ENCODE data around the gene HAPLN2. TPM values are rescaled to one million over a fixed set of nuclear protein-coding genes. Genes with fewer than 3 reads are reported as not detected.
"Not testable (repeated sequence)": the region's sequence is repeated elsewhere in the genome, so short reads cannot be mapped to it uniquely, and the experiment has no call there.

HAPLN2 gene
- total RNA-seq = not detected

DNA sequence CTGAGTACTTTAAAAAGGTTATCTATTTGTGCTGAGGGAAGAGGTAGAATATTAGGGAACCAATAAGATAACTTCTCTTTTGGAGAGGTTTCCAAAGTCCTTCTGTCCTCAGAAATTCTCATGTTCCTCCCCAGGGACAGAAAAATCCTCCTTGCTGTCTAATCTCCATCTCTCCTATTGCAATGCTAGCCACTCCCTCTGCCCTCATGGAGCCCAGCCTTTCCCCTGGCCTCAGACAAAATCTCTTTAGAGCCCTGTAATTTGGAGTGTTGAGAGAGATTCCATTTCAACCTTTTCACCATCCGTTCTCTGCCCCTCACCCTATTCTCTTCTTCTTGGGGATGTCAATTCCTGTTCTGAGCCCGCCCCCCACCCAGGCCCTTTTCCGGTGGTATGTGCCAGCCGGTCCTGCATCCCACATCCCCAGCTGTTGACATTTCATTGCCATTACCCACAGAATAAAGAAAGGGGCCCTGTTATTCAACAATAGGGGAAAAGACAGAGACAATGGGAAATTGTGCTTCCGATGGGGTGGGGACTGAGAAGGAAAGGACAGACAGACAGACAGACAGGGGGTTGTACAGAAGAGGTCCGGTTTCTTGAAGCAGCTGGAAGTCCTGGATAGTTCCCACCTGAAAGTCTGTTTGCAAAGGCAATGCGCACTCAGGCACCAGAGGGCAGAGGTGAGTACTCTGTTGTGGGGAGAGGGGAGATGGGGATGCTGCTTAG lies at the start of gene HAPLN2:
HAPLN2 (plus strand) TSS at position 563 of the 729 bp plus-strand sequence. CDS start 4,076 bp downstream, outside the sequence.
- peak; percentile 34 for DNase-seq

DNA sequence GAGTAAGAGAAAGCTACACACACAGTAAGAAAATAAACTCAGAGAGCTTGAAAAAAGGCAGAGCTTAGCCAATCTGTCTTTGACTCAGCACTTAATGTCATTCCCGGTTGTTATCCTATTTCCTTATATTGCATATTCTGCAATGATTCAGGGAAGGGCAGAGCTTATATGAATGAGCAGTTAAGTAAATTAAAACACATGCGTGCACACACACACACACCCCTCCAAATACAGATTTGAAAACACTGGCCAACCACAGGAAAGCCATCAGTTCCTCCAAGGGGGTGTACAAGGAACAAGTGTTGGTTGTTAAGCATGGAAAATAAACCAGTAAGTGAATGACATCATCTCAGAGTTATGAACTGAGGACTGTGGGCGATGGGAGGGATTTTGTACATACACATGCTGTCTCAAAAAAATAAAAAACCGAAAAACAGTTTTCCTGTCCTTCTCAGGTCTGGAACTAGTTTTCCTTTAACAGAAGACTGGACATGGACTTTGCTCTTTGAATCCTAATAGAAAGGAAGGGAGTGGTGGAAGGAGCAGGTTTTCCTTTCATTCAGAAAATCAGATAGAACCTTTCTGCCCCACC lies 47.9 kb upstream of the HAPLN2 start:
- DNase-seq = no peak

DNA sequence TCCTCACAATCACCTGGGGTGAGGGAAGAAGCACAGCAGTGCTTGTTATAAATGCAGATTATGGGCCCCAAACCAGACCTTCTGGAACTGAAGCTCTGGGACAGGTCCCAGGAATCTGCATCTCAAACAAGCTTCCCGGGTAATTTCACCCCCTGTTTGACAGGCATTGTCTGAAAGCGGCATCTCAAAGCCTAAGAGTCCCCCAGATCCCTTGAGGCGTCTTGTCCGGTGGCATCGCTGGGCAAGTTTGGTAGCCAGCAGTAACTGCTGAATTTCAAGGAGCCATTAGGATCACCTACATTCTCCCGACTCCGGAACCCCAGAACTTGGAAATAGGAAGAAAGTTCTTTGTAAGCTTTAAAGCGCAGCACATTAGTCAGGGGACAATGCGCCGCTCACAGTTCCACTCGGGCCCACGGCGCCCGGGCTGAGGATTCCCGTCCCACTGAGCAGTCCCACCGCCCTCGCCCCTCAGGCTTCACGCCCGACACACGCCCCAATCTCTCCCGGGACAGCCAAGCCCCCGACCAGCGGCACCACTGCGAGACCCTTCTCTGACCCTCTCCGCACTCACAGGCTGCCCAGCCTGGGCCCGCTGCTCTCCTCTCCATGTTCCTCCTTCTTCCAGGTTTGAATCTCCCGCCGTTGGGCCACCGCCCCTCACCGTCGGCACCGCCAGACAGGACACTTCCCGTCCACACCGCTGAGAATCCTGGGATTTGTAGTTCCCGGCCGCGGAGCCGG lies 47.1 kb upstream of the HAPLN2 start, which contains the start of gene IQGAP3:
IQGAP3 (minus strand) TSS at position 647 of the 744 bp plus-strand sequence; CDS start at position 611, 36 bp downstream.
- DNase-seq = peak; percentile 72

DNA sequence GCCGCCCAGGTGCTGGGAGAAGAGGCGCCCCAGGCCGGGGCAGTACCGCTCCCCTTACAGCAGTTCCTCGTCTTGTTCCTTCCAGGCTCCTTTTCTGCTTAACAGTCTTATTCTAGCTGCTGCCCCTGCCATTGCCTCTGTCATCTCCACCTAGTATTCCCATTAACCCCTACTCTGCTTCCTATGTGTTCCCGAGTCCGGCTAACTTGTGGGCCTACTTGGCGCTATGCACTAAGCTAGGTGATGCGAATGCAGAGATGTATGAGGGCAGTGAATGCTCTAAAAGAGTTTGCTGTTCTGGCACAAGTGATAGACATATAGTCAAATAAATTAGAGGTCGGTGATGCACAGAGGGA lies 46.6 kb upstream of the HAPLN2 start:
- no peak for DNase-seq

DNA sequence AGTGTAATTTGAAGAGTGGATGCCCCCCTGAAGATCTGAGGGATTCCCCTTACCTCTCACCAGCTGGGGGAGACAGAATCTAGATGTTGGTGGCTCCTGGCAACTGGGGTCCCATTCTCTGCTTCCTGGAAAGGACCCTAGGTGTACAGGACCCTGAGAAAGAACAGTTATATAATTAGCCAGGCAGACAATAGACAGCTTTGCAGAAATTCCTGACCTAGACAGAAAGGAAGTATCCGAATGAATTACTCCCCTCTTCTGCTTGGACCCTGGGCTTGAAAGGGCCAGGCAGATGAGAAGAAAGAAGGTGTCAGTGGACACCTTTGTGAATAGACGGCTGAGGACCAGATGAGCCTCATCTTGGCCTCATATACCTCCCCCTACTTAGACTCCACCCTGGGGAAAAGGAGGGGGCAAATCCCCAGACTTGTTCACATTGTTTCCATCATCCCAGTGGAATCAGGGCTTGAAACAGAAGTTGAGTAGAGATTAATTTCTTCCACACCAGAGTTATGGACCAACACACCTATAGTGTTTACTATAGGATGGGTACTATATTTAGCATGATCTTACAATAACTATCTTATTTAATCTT lies 45.1 kb upstream of the HAPLN2 start:
- no peak for DNase-seq

DNA sequence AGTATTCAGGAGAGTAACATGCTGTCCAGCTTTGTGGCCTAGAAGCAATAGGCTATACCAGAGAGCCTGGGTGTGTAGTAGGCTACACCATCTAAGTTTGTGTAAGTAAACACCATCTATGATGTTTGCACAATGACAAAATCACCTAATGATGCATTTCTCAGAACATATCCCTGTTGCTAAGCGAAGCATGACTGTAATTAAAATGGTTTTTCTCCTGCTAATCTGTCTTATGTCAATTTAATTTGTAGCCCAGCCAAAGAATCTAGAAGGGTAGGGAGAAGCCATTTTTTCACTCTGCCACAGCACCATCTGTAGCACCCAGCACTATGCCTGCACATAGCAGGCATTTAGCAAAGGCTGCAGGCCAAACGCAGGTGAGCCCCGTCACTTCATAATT lies 41.7 kb upstream of the HAPLN2 start:
- no peak for DNase-seq

DNA sequence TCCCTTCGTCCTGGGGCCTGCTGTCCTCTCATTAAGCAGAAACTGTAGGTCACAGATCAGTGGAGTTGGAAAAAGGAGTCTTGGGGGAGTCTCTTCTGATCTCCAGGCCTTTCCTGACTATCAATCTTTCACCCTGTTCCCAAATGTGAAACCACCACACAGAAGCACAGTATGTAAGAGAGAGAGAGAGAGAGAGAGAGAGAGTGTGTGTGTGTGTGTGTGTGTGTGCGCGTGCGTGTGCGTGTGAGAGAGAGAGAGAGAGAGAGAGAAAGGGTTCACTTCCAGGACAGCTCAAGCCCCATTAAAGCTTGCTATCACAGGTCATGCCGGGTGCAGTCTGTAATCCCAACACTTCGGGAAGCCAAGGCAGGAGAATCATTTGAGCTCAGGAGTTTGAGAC lies 41.2 kb upstream of the HAPLN2 start:
- DNase-seq = no peak

DNA sequence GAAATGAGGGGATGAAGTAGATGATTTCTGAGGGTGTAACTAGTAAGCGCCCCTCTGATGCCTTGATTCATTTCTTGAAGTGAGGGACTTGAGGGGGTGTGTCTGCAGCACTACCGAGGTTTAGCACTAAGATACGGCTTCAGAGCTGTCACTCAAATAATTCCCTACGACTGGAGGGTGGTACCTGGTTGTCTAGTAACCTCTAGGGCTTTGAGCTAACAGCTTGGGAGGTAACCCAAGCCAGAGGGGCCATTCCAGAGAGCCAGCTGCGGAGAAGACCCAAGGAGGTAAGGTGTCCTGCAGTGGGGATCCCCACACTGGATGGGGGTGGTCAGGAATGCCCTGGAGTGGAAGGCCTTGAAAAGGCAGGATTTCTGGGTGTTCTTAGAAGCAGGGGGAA lies 39.7 kb upstream of the HAPLN2 start, which contains the start of gene TTC24:
TTC24 (plus strand) TSS at position 252 of the 400 bp plus-strand sequence. CDS start 1,642 bp downstream, outside the sequence.
- no peak for DNase-seq

DNA sequence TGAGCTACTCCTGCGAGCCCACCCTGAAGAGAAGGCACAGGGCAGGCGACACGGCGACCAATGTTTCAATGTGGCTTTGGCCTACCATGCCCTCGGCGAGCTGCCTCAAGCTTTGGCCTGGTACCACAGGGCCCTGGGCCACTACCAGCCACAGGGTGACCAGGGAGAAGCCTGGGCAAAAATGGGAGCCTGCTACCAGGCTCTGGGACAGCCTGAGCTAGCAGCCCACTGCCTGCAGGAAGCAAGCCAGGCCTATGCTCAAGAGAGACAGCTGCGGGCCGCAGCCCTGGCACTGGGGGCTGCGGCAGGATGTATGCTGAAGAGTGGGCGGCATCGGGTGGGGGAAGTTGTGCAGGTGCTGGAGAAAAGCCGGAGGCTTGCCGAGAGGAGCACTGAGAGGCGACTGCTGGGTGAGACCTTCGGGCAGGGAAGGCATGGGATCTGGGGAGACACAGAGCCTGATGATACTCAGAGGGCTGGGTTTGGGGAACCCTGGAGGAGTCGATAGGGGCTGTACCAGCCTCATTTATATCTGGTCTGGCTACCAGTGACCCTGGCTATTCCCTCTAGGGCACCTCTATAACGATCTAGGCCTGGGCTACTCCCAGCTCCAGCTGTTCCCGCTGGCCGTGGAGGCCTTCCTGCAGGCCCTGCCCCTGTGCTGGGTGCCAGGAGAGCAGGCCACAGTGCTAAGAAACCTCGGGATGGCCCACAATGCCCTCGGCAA lies 37.4 kb upstream of the HAPLN2 start:
- no peak for DNase-seq

DNA sequence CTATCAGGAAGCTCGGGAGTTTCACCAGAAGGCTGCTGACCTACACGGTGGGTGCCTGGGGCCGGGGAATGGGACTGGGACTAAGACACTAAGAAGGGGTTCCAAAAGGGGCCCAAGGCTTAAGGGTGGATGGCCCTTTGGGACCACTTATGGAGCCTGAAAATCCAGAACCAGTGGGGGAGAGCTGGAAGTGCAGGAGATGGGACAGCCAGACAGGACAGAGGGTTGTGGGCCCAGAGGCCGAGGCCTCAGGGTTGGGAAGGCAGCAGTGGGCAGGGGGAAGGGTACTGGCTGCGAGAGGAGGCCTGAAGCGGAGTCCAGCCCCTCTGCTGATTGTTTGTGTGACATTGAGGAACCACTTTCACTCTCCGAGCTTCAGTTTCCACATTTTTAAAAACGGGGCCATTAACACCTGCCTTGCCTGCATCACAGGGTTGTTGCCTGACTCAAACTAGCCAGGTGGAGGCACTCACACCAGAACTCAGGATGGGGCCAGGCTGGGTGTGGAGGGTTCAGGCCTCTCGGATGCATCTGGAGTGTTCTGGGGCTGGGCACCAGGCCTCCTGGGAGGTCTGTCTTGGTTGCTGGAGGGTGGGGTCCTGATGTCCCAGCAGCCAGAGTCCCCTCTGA lies 36.7 kb upstream of the HAPLN2 start:
- DNase-seq = no peak

DNA sequence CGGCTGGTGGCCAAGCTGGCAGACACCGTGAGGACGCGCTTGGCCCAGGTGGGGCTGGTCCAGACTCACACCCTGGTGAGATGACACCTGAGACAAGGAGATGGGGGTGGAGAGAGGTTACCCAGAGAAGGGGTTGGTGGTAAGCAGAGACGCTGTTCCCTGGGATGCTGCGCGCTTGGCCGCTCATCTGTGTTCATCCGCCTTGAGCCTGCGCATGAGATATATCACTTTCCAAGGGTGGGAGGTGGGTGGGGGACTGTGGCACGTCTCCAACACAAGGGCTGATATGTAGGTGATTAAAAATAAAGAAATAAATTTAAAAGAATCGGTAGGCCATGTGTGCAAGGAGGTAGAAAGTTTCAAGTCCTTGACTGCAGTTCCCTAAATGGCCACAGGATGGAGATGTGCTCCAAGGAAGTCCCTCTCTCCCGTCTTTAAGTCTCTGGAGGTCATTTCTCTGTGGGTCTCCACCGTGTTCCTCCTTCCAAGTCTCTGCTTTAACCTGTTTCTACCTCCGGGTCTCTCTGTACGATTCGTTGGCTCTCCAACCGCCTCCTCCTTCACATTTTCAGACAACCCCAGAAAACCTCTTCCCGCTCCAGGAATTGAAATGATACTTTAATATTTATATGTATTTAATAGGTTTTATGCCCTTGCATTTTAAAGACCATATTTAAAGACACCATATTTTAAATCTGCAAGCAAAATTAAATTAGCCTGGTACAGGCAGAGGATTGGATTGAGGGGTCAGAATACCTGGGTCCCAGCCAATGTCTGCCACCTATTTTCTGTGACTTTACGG lies 35.2 kb upstream of the HAPLN2 start:
- DNase-seq = peak; percentile 25

DNA sequence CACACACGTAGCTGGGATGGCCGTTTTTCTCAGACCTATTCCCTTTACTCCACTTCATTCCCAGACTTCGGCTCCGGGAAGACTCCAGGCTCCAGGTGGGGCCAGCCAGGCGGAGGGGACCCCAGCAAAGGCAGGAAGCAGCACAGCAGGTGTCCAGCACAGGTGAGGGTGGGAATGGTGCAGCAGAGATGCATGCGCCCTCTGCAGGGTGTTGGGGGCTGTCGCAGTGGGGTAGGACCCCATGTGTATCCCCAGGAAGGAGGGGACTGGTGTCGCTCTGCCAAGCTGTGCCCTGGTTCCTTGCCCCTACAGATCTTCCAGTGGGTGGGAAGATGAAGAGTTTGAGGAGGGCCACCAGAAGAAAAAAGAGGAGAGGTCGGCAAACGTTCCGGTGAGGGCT lies 34.4 kb upstream of the HAPLN2 start:
- no peak for DNase-seq

DNA sequence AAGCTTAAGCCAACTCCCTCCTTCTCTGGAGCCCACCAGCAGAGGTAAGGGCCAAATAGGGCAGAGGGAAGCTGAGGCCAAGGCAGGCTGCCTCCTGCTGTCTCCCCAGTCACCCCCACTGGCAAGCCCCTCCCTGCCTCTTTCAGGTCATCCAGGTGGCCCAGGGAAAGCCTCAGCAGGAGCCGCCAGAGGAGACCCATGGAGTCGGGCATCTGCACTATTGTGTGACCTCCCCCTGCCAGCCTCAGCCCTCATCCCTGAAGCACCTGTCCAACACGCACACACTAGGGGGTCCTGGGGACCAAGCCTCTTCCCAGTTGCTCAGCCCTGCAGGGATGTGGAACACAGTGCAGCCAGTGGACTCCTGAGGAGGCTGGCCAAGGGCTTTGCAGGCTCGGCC lies 32.9 kb upstream of the HAPLN2 start:
- DNase-seq = no peak

DNA sequence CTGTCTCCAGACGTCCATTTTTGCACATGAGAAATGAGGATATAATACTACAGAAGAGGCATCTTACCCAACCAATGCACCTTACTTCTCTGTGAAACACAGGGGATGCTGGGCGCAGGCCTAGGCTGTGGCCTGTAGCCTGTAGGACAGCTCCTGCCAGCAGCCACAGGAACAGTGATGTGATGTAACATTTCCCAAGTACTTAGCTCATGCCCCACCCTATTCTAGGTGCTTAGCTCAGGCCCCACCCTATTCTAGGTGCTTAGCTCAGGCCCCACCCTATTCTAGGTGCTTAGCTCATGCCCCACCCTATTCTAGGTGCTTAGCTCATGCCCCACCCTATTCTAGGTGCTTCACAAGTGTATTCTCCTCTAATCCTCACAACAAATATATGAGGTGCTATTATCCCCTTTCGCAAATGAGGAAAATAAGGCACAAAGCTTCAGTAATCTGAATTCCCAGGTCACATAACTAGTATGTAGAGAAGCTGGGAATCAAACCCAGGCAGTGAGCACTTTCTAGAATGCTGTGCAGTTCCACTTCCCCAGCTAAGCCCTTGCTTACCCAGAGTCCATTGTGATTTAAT lies 32.2 kb upstream of the HAPLN2 start:
- no peak for DNase-seq

DNA sequence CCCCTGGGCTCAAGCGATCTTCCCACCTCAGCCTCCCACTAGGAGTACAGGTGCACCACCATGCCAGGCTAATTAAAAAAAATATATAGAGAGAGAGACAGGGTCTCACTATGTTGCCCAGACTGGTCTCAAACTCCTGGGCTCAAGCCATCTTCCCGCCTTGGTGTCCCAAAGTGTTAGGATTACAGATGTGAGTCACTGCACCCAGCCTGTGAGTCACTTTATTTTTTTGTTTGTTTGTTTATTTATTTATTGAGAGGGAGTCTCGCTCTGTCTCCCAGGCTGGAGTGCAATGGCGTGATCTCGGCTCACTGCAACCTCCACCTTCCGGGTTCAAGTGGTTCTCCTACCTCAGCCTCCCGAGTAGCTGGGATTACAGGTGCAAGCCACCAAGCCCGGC lies 31.3 kb upstream of the HAPLN2 start:
- not testable (repeated sequence) for DNase-seq

DNA sequence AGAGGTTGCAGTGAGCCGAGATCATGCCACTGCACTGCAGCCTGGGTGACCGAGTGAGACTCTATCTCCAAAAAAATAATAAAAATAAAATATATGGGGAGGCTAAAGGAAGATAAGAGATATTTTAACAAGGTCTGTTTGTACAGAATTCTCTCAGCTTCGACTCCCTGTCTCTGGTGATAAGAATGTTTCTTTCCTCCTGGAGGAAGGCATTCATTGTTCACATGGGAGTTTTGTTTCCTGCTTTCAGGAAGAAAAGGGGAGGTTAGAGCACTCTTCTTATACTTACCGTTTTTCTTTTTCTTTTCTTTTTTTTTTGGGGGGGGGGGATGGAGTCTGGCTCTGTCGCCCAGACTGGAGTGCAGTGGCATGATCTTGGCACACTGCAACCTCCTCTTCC lies 29.7 kb upstream of the HAPLN2 start:
- DNase-seq = no peak

DNA sequence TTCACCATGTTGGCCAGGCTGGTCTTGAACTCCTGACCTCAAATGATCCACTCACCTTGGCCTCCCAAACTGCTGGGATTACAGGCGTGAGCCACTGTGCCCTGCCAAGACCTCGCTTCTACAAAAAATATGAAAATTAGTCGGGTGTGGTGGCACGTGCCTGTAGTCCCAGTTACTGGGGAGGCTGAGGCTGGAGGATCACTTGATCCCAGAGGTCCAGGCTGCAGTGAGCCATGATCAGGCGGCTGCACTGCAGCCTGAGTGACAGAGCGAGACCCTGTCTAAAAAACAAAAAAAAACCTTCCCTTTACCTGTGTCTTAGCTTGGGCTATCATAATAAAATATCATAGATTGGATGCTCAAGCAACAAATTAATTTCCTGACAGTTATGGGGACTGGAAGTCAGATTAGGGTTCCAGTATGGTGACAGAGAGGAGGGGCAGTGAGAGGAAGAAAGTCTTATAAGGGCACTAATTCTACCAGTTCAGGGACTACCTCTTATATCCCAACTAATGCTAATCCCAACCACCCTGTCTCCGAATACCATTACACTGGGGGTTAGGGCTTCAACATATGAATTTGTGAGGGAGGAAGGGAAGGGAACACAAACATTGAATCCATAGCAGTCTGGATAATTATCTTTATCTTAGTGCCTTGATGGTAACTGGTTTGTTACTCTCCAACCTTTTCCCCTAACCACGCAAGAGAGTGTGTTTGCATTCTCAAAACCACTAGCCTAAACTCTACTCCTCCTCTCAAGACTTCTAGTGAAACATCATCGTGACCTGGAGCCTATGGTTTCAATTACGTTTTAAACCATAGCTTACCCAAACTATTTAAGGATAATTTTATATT lies 28.7 kb upstream of the HAPLN2 start:
- no peak for DNase-seq

DNA sequence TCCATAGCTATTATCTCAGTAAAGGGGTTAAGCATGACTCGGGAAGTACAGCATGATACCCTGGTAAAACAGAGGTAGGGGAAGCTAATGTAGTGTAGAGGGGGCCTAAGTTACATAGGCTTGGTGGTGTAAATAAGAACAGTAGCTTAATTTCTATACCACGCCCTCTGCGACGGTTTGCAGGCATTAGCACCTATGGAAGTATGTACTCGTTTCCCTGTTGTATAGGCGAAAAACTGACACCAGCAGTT lies 28.1 kb upstream of the HAPLN2 start:
- DNase-seq = no peak

DNA sequence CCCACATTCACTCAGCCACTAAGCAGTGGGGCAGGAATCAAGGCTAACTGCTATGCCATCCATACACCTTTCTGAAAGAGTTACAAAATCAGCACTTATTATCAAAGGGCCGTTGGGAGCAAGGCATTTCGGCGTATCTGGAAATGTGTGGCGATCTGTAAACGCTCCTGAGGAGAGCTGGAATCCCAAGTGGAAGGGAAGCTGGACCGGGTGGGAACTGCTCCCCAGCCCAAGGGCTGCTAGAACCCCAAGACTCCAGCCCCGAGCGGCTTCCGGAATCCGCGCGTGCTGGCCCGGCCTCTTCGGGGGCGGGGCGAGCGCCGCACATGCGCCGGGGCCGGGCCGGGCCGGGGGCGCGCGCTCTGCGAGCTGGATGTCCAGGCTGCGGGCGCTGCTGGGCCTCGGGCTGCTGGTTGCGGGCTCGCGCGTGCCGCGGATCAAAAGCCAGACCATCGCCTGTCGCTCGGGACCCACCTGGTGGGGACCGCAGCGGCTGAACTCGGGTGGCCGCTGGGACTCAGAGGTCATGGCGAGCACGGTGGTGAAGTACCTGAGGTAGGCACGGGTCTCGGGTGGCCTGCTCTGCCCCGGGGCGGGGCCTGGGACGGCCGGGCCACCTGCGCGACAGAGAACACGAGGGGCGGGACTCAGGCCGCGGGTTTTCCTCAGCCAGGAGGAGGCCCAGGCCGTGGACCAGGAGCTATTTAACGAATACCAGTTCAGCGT lies 27.6 kb upstream of the HAPLN2 start, which contains the start of gene NAXE:
NAXE (plus strand) TSS at position 345 of the 726 bp plus-strand sequence; CDS start at position 374, 29 bp downstream.
- DNase-seq = peak; percentile 70

Measured in occipital lobe (tissue), 2 donors.